H1 (cell line): Measurements from ENCODE around the gene RHOG. TPM values are rescaled to one million over a fixed set of nuclear protein-coding genes. Genes with fewer than 3 reads are reported as not detected.

Source experiments
- CTCF ChIA-PET: fragments of 300-600 bp; sonication (Branson Sonifier 250); formaldehyde crosslinking; loops from one replicate; lab custom pipeline; 2021; ENCODE audit not compliant: partially characterized antibody; lab: Charles Lee
- POLR2A ChIA-PET: fragments of 300-600 bp; sonication (Branson Sonifier 250); formaldehyde crosslinking; loops from one replicate; lab custom pipeline; 2021; ENCODE audit warnings: inconsistent platforms; ENCODE audit not compliant: partially characterized antibody; lab: Charles Lee
- DNase-seq, 2 experiments: peaks; one replicate each; pipeline versions ENCODE4 v3.0.0 to v3.0.0-alpha.2; 2010 to 2022; ENCODE audit warnings: low spot score in 2 of 2, low read depth in 1 of 2, mixed read lengths in 1 of 2
- FAIRE-seq: peaks from 2 replicates; lab custom pipeline; 2011; peaks lifted over from hg19 to GRCh38; lab: Jason Lieb, UNC
- H2AFZ ChIP-seq: 2 replicates; pipeline ENCODE4 v1.8.1; 2012; ENCODE audit warnings: low read length, inconsistent platforms
- H2AK5ac ChIP-seq: 2 replicates; pipeline ENCODE4 v1.6.1; 2013; ENCODE audit warnings: low read depth, low read length
- H2BK120ac ChIP-seq: replicated peaks from 2 replicates; pipeline ENCODE3; 2013; ENCODE audit warnings: low read depth, low read length, inconsistent platforms
- H2BK12ac ChIP-seq: 2 replicates; pipeline ENCODE4 v1.6.1; 2013; ENCODE audit warnings: low read depth, low read length
- H2BK15ac ChIP-seq: 2 replicates; pipeline ENCODE4 v1.6.1; 2013; ENCODE audit warnings: low read length
- H2BK20ac ChIP-seq: 2 replicates; pipeline ENCODE4 v1.6.1; 2013; ENCODE audit warnings: low read length
- H2BK5ac ChIP-seq: 2 replicates; pipeline ENCODE4 v1.6.1; 2013; ENCODE audit warnings: low read depth, low read length
- H3K14ac ChIP-seq: 2 replicates; pipeline ENCODE4 v1.6.1; 2013; ENCODE audit warnings: inconsistent platforms; ENCODE audit not compliant: insufficient read length
- H3K18ac ChIP-seq: 2 replicates; pipeline ENCODE4 v1.6.1; 2013; ENCODE audit warnings: low read length; ENCODE audit errors: extremely low read depth
- H3K23ac ChIP-seq: 2 replicates; pipeline ENCODE4 v1.6.1; 2013; ENCODE audit warnings: inconsistent platforms; ENCODE audit not compliant: insufficient read length
- H3K23me2 ChIP-seq: 2 replicates; pipeline ENCODE4 v1.6.1; 2013; ENCODE audit warnings: low read depth, low read length
- H3K27ac ChIP-seq: 2 replicates; pipeline ENCODE4 v1.6.1; 2011; ENCODE audit warnings: low read depth, low read length, inconsistent platforms
- H3K27me3 ChIP-seq, 4 experiments: replicated peaks in 1 of 4; 1 replicate in 1 of 4; 2 replicates in 3 of 4; pipeline versions ENCODE4 v1.6.1 to v1.8.1; 2011 to 2013; ENCODE audit warnings: low read length in 3 of 4, mild to moderate bottlenecking in 3 of 4, inconsistent platforms in 2 of 4, mixed read lengths in 2 of 4, moderate library complexity in 1 of 4; ENCODE audit not compliant: control insufficient read depth in 3 of 4, insufficient read depth in 3 of 4; ENCODE audit errors: extremely low read depth in 1 of 4
- H3K36me3 ChIP-seq, 4 experiments: 2 replicates each; pipeline versions ENCODE4 v1.6.1 to v1.8.1; 2011 to 2013; ENCODE audit warnings: mild to moderate bottlenecking in 4 of 4, low read length in 3 of 4, moderate library complexity in 2 of 4, control low read depth in 1 of 4, inconsistent platforms in 1 of 4; ENCODE audit not compliant: insufficient read depth in 4 of 4, control insufficient read depth in 2 of 4
- H3K4ac ChIP-seq: replicated peaks from 2 replicates; pipeline ENCODE3; 2013; ENCODE audit warnings: low read length, low read depth, mixed read lengths, inconsistent platforms; ENCODE audit not compliant: insufficient read length
- H3K4me1 ChIP-seq, 4 experiments: replicated peaks in 1 of 4; 1 replicate in 1 of 4; 2 replicates in 3 of 4; pipeline versions ENCODE4 v1.6.1 to v1.8.1; 2011 to 2013; ENCODE audit warnings: low read length in 3 of 4, inconsistent platforms in 2 of 4, mixed read lengths in 1 of 4; ENCODE audit not compliant: insufficient read depth in 4 of 4, control insufficient read depth in 3 of 4
- H3K4me2 ChIP-seq, 2 experiments: 2 replicates each; pipeline versions ENCODE4 v1.6.1 to v1.8.1; 2011 to 2013; ENCODE audit warnings: low read depth in 2 of 2, low read length in 2 of 2, control low read depth in 1 of 2, inconsistent platforms in 1 of 2, mild to moderate bottlenecking in 1 of 2; ENCODE audit not compliant: insufficient read depth in 1 of 2
- H3K4me3 ChIP-seq, 4 experiments: fragments of 200-600, 300-600 bp in 1 of 4; sonication (generic), shearing (Covaris generic), sonication (Bioruptor Twin) in 1 of 4; 2 replicates each; pipeline versions ENCODE4 v1.5.1 to v1.8.1; 2011 to 2016; ENCODE audit warnings: low read length in 4 of 4, low read depth in 3 of 4, control low read depth in 2 of 4, inconsistent platforms in 2 of 4, mild to moderate bottlenecking in 2 of 4, mixed read lengths in 1 of 4, moderate library complexity in 1 of 4; ENCODE audit not compliant: insufficient read depth in 2 of 4; ENCODE audit errors: extremely low read depth in 1 of 4
- H3K56ac ChIP-seq: replicated peaks from 2 replicates; pipeline ENCODE3; 2013; ENCODE audit warnings: low read depth, mild to moderate bottlenecking, mixed read lengths, low read length, inconsistent platforms; ENCODE audit not compliant: insufficient read length
- H3K79me1 ChIP-seq: 2 replicates; pipeline ENCODE4 v1.6.1; 2013; ENCODE audit warnings: low read depth, low read length, control low read depth
- H3K79me2 ChIP-seq, 2 experiments: 2 replicates each; pipeline versions ENCODE4 v1.6.1 to v1.8.1; 2012 to 2013; ENCODE audit warnings: low read length in 2 of 2, mild to moderate bottlenecking in 2 of 2, inconsistent platforms in 1 of 2; ENCODE audit not compliant: insufficient read depth in 2 of 2, control insufficient read depth in 1 of 2
- H3K9ac ChIP-seq, 4 experiments: replicated peaks in 1 of 4; 1 replicate in 1 of 4; 2 replicates in 3 of 4; pipeline versions ENCODE4 v1.6.1 to v1.8.1; 2011 to 2013; ENCODE audit warnings: low read depth in 3 of 4, low read length in 3 of 4, control low read depth in 2 of 4, mild to moderate bottlenecking in 2 of 4, moderate library complexity in 2 of 4, inconsistent platforms in 1 of 4; ENCODE audit errors: extremely low read depth in 1 of 4
- H3K9me3 ChIP-seq, 2 experiments: 2 replicates each; pipeline versions ENCODE4 v1.6.1 to v1.8.1; 2012 to 2013; ENCODE audit warnings: mild to moderate bottlenecking in 2 of 2, moderate library complexity in 2 of 2, control low read depth in 1 of 2, inconsistent platforms in 1 of 2, low read depth in 1 of 2, low read length in 1 of 2, mixed read lengths in 1 of 2; ENCODE audit not compliant: insufficient read depth in 2 of 2
- H4K20me1 ChIP-seq, 2 experiments: replicated peaks in 1 of 2; 2 replicates each; pipeline versions ENCODE3 to v1.8.1; 2011 to 2013; ENCODE audit warnings: inconsistent platforms in 2 of 2, low read length in 2 of 2, mild to moderate bottlenecking in 1 of 2; ENCODE audit not compliant: insufficient read depth in 2 of 2, control insufficient read depth in 1 of 2
- H4K5ac ChIP-seq: 2 replicates; pipeline ENCODE4 v1.6.1; 2013; ENCODE audit warnings: low read length, low read depth, mixed read lengths, inconsistent platforms; ENCODE audit not compliant: insufficient read length
- H4K8ac ChIP-seq: 2 replicates; pipeline ENCODE4 v1.8.0; 2013; ENCODE audit warnings: mild to moderate bottlenecking, moderate library complexity, low read length, inconsistent platforms; ENCODE audit not compliant: insufficient read depth; ENCODE audit errors: extremely low read depth
- H4K91ac ChIP-seq: replicated peaks from 2 replicates; pipeline ENCODE3; 2013; ENCODE audit warnings: low read length, mixed read lengths, inconsistent platforms; ENCODE audit not compliant: insufficient read length
- BACH1 ChIP-seq: IDR thresholded peaks from 2 replicates; pipeline ENCODE4 v1.6.1; 2012; ENCODE audit warnings: low read length, improper control_type of control experiment
- CBX8 ChIP-seq: fragments of 300-800, 300-1000 bp; sonication (generic); IDR thresholded peaks from 2 replicates; pipeline ENCODE4 v1.7.1; 2016; ENCODE audit warnings: low read depth, low read length, borderline replicate concordance
- POLR2A ChIP-seq, 2 experiments: IDR thresholded peaks; 1 replicate in 1 of 2; 2 replicates in 1 of 2; pipeline ENCODE4 v1.6.1; 2011; ENCODE audit warnings: low read depth in 2 of 2, low read length in 2 of 2, mild to moderate bottlenecking in 2 of 2; ENCODE audit errors: control extremely low read depth in 1 of 2
- POLR2AphosphoS5 ChIP-seq: IDR thresholded peaks from 2 replicates; pipeline ENCODE4 v1.6.1; 2011; ENCODE audit warnings: low read depth, low read length
- POU5F1 ChIP-seq: IDR thresholded peaks from 2 replicates; pipeline ENCODE4 v1.6.1; 2011; ENCODE audit warnings: low read depth, mild to moderate bottlenecking, low read length, moderate library complexity
- RAD21 ChIP-seq, 2 experiments: IDR thresholded peaks in 1 of 2; conservative IDR thresholded peaks in 1 of 2; 2 replicates each; pipeline ENCODE4 v1.6.1; 2011; ENCODE audit warnings: low read depth in 2 of 2, low read length in 2 of 2, improper control_type of control experiment in 1 of 2, inconsistent platforms in 1 of 2, mild to moderate bottlenecking in 1 of 2, moderate library complexity in 1 of 2
- RFX5 ChIP-seq: IDR thresholded peaks from 2 replicates; pipeline ENCODE4 v1.6.1; 2011; ENCODE audit warnings: low read depth, low read length, improper control_type of control experiment, borderline replicate concordance
- RNF2 ChIP-seq: fragments of 200-900, 300-1000 bp; sonication (generic); IDR thresholded peaks from 2 replicates; pipeline ENCODE4 v1.7.1; 2016; ENCODE audit warnings: borderline replicate concordance, low read depth, mild to moderate bottlenecking, antibody characterized with exemption, low read length; ENCODE audit not compliant: poor library complexity, severe bottlenecking; ENCODE audit errors: missing control alignments
- RXRA ChIP-seq: IDR thresholded peaks from 2 replicates; pipeline ENCODE4 v1.6.1; 2011; ENCODE audit warnings: low read depth, mild to moderate bottlenecking, low read length, moderate library complexity; ENCODE audit not compliant: insufficient read depth
- SAP30 ChIP-seq: fragments of 300-600 bp; sonication (generic); IDR thresholded peaks from 2 replicates; pipeline ENCODE4 v1.7.1; 2012; ENCODE audit warnings: low read length, moderate library complexity, mild to moderate bottlenecking, inconsistent platforms; ENCODE audit not compliant: insufficient read depth, insufficient replicate concordance
- SIRT6 ChIP-seq: IDR thresholded peaks from one replicate; pipeline ENCODE4 v1.7.1; 2012; ENCODE audit warnings: low read length, inconsistent platforms
- TEAD4 ChIP-seq: IDR thresholded peaks from 2 replicates; pipeline ENCODE4 v1.6.1; 2012; ENCODE audit warnings: low read depth, low read length, inconsistent platforms, mixed read lengths
- WGBS, 2 experiments: shearing (Covaris generic) in 1 of 2; methylation state at CpG; one replicate each; pipeline versions ENCODE4 v1.1.6 to v1.1.7; 2013 to 2015; ENCODE audit warnings: low lambda C conversion rate in 2 of 2, mixed read lengths in 2 of 2, inconsistent platforms in 1 of 2, low coverage in 1 of 2, missing lambda C conversion rate in 1 of 2; ENCODE audit not compliant: insufficient replicate concordance in 2 of 2, insufficient coverage in 1 of 2, insufficient read length in 1 of 2; ENCODE audit errors: extremely low coverage in 1 of 2, missing lambda C conversion rate in 1 of 2; 5-methylcytosine and 5-hydroxymethylcytosine counted together
- polyA plus RNA-seq, 7 experiments: library from polyadenylated mRNA; depleted of rRNA in 3 of 7; stranded (reverse) in 5 of 7; unstranded in 2 of 7; fragments of >200 nt in 5 of 7; fragments of 200-250 nt in 2 of 7; gene quantifications; 1 replicate in 5 of 7; 2 replicates in 1 of 7; 4 replicates in 1 of 7; pipeline versions ENCODE4 v1.2.1 to v1.2.3, GENCODE V29; 2011 to 2013; ENCODE audit warnings: missing spikeins in 2 of 7, mixed read lengths in 2 of 7
- total RNA-seq: library from RNA; stranded (reverse); fragmentation: NEBNext Ultra II Directional; extraction: Animal tissue kit (Norgen Biotek cat#: 25700); gene quantifications from 2 replicates; pipeline ENCODE4 v1.2.1, GENCODE V29; 2021
- TF ChIP-seq, protein P1 (sequence below): IDR thresholded peaks from 2 replicates; pipeline ENCODE4 v1.6.1; 2011; ENCODE audit warnings: low read depth, mild to moderate bottlenecking, low read length; ENCODE audit not compliant: insufficient read depth

RHOG gene
- total and polyA plus RNA-seq, 2 of the 8 experiments (the other 6 are each of a cell fraction or from before 2014, with no cell fraction given), result 28.3 to 69.6 TPM

DNA sequence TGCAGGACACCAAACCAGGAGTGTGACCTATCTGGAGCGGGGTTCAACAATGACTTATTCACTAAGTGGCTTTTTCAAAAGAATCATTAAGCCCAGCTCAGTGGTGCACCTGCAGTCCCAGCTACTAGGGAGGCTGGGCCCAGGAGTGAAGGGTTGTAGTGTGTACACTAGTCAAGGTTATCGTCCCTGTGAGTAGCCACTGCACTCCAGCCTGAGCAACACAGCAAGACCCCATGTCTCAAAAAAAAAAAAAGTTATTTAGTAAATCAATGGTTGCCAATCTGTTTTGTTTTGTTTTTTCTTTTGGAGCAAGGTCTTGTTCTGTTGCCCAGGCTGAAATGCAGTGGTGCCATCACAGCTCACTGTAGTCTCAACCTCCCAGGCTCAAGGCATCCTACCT lies 7.9 kb downstream of the RHOG start:
- Histone ChIP-seq H4K5ac (no peak overlapping the region), H3K79me2 (peaks cover 5 to 40% of the 10 kb centered on the region in 2 experiments), H3K18ac (no peak overlapping the region), H3K79me1 (peaks cover 15% of the 10 kb centered on the region), H2AK5ac (no peak overlapping the region), H3K4ac (no peak overlapping the region), H2BK120ac (no peak overlapping the region), H3K23me2 (no peaks in the 10 kb centered on the region), H3K36me3 (peaks cover 0 to 12% (median 4%) of the 10 kb centered on the region in 4 experiments; a peak in 4 of 8 replicates), H2AFZ (no peak overlapping the region), H4K20me1 (peaks cover 7 to 28% of the 10 kb centered on the region in 2 experiments), H3K9me3 (no peaks in the 10 kb centered on the region), H3K4me2 (no peak overlapping the region), H2BK5ac (no peak overlapping the region), H3K14ac (no peak overlapping the region), H2BK15ac (no peak overlapping the region), H2BK20ac (no peak overlapping the region), H3K23ac (no peak overlapping the region), H3K4me3 (no peak overlapping the region), H3K9ac (no peak overlapping the region), H3K27me3 (no peaks in the 10 kb centered on the region), H2BK12ac (no peak overlapping the region), H4K8ac (no peak overlapping the region), H3K27ac (no peak overlapping the region), H3K4me1 (peaks cover 4 to 23% (median 15%) of the 10 kb centered on the region in 4 experiments), H4K91ac (no peak overlapping the region), H3K56ac (no peak overlapping the region)
- no peak for FAIRE-seq
- 83% methylated on average over 2 of the region's 2 CpGs; no CpG with 5 or more reads in 1 of the 2 experiments for WGBS, 2 experiments
- CTCF ChIA-PET, result interaction anchor here (0.7 to 18.5 kb wide), 5 partner anchors 8 to 24 kb away, joined by 3 to 214 read pairs (median 5); partner anchors contain the start of genes RHOG and STIM1
- POLR2A ChIA-PET, result interaction anchor here (0.6 kb wide), 1 partner anchor 122 kb away, joined by 3 read pairs; no protein-coding TSS in a partner anchor
- no peak for DNase-seq
- TF ChIP-seq RXRA, result no peak
- no peak for TF ChIP-seq POU5F1
- no peak for TF ChIP-seq SIRT6
- TF ChIP-seq, protein P1, sequence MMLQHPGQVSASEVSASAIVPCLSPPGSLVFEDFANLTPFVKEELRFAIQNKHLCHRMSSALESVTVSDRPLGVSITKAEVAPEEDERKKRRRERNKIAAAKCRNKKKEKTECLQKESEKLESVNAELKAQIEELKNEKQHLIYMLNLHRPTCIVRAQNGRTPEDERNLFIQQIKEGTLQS, result no peak
- TF ChIP-seq POLR2AphosphoS5, result no peak
- TF ChIP-seq RFX5, result no peak
- no peak for TF ChIP-seq RAD21 (IDR thresholded peaks at IDR 0.05 in 1 of 2, conservative IDR thresholded peaks at IDR 0.05 in 1 of 2; ENCODE audit: low read depth in 2 of 2, low read length in 2 of 2)
- no peak for TF ChIP-seq TEAD4
- no peak for TF ChIP-seq BACH1
- TF ChIP-seq RNF2, result no peak
- no peak for TF ChIP-seq SAP30
- TF ChIP-seq POLR2A (IDR thresholded peaks at IDR 0.05; ENCODE audit: control extremely low read depth in 1 of 2, low read depth in 2 of 2, low read length in 2 of 2), result no peak
- TF ChIP-seq CBX8, result no peak
